ENCODE measurements around the gene PLD1. TPM values are rescaled to one million over a fixed set of nuclear protein-coding genes. Genes with fewer than 3 reads are reported as not detected.

Gene PLD1
- total and polyA plus RNA-seq, 2 of the 8 experiments (the other 6 are each of a cell fraction or from before 2014, with no cell fraction given): 1.2 to 2.6 TPM

DNA sequence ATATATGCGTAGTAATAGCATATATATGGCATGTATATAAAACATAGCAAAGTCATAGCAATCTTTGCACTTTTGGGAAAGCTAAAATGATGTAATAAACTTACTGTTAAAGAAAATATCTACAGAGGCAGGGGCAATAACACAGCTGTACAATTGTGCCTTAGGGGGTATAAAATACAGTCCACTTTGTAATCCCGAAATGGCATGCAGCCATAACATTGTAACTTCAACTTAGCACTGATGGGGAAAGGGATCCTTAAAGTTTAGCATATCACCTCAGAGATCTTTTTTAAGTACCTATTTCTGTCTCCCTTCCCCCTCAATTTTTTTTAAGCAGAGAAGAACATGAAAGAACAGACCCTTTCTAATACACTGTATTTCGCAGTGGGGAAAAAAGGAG lies 40.8 kb downstream of the PLD1 start (continued):
- TF ChIP-seq, protein P1, sequence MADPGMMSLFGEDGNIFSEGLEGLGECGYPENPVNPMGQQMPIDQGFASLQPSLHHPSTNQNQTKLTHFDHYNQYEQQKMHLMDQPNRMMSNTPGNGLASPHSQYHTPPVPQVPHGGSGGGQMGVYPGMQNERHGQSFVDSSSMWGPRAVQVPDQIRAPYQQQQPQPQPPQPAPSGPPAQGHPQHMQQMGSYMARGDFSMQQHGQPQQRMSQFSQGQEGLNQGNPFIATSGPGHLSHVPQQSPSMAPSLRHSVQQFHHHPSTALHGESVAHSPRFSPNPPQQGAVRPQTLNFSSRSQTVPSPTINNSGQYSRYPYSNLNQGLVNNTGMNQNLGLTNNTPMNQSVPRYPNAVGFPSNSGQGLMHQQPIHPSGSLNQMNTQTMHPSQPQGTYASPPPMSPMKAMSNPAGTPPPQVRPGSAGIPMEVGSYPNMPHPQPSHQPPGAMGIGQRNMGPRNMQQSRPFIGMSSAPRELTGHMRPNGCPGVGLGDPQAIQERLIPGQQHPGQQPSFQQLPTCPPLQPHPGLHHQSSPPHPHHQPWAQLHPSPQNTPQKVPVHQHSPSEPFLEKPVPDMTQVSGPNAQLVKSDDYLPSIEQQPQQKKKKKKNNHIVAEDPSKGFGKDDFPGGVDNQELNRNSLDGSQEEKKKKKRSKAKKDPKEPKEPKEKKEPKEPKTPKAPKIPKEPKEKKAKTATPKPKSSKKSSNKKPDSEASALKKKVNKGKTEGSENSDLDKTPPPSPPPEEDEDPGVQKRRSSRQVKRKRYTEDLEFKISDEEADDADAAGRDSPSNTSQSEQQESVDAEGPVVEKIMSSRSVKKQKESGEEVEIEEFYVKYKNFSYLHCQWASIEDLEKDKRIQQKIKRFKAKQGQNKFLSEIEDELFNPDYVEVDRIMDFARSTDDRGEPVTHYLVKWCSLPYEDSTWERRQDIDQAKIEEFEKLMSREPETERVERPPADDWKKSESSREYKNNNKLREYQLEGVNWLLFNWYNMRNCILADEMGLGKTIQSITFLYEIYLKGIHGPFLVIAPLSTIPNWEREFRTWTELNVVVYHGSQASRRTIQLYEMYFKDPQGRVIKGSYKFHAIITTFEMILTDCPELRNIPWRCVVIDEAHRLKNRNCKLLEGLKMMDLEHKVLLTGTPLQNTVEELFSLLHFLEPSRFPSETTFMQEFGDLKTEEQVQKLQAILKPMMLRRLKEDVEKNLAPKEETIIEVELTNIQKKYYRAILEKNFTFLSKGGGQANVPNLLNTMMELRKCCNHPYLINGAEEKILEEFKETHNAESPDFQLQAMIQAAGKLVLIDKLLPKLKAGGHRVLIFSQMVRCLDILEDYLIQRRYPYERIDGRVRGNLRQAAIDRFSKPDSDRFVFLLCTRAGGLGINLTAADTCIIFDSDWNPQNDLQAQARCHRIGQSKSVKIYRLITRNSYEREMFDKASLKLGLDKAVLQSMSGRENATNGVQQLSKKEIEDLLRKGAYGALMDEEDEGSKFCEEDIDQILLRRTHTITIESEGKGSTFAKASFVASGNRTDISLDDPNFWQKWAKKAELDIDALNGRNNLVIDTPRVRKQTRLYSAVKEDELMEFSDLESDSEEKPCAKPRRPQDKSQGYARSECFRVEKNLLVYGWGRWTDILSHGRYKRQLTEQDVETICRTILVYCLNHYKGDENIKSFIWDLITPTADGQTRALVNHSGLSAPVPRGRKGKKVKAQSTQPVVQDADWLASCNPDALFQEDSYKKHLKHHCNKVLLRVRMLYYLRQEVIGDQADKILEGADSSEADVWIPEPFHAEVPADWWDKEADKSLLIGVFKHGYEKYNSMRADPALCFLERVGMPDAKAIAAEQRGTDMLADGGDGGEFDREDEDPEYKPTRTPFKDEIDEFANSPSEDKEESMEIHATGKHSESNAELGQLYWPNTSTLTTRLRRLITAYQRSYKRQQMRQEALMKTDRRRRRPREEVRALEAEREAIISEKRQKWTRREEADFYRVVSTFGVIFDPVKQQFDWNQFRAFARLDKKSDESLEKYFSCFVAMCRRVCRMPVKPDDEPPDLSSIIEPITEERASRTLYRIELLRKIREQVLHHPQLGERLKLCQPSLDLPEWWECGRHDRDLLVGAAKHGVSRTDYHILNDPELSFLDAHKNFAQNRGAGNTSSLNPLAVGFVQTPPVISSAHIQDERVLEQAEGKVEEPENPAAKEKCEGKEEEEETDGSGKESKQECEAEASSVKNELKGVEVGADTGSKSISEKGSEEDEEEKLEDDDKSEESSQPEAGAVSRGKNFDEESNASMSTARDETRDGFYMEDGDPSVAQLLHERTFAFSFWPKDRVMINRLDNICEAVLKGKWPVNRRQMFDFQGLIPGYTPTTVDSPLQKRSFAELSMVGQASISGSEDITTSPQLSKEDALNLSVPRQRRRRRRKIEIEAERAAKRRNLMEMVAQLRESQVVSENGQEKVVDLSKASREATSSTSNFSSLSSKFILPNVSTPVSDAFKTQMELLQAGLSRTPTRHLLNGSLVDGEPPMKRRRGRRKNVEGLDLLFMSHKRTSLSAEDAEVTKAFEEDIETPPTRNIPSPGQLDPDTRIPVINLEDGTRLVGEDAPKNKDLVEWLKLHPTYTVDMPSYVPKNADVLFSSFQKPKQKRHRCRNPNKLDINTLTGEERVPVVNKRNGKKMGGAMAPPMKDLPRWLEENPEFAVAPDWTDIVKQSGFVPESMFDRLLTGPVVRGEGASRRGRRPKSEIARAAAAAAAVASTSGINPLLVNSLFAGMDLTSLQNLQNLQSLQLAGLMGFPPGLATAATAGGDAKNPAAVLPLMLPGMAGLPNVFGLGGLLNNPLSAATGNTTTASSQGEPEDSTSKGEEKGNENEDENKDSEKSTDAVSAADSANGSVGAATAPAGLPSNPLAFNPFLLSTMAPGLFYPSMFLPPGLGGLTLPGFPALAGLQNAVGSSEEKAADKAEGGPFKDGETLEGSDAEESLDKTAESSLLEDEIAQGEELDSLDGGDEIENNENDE (IDR thresholded peaks at IDR 0.05; ENCODE audit: insufficient replicate concordance, low read length): no peak
- TF ChIP-seq TAF1 (IDR thresholded peaks at IDR 0.05; ENCODE audit: low read depth, low read length): no peak
- TF ChIP-seq POLR2A (IDR thresholded peaks at IDR 0.05; ENCODE audit: control extremely low read depth in 1 of 2, low read depth in 2 of 2, low read length in 2 of 2): no peak
- no peak for TF ChIP-seq SIN3A (conservative IDR thresholded peaks at IDR 0.05 in 1 of 2, IDR thresholded peaks at IDR 0.05 in 1 of 2; ENCODE audit: low read depth in 1 of 2, low read length in 2 of 2)
- no peak for TF ChIP-seq POU5F1 (IDR thresholded peaks at IDR 0.05; ENCODE audit: low read depth, low read length)
- no peak for TF ChIP-seq PHF8 (conservative IDR thresholded peaks at IDR 0.05; ENCODE audit: low read depth, low read length)
- no peak for TF ChIP-seq EGR1 (IDR thresholded peaks at IDR 0.05; ENCODE audit: borderline replicate concordance, low read depth, low read length)
- no peak for TF ChIP-seq NRF1 (IDR thresholded peaks at IDR 0.05; ENCODE audit: low read depth, low read length)
- TF ChIP-seq CTBP2 (IDR thresholded peaks at IDR 0.05; ENCODE audit: borderline replicate concordance, insufficient read depth, insufficient read length, low read length): no peak
- TF ChIP-seq SAP30 (IDR thresholded peaks at IDR 0.05; ENCODE audit: insufficient read depth, insufficient replicate concordance, low read length): no peak
- TF ChIP-seq JUND (IDR thresholded peaks at IDR 0.05; ENCODE audit: low read length): no peak
- no peak for TF ChIP-seq SRF (IDR thresholded peaks at IDR 0.05; ENCODE audit: low read depth, low read length)
- no peak for TF ChIP-seq CREB1 (IDR thresholded peaks at IDR 0.05)

Measured in H1 (cell line).